Hepatic stellate cell (primary cell): Measurements from ENCODE around the gene SCN4A.
"Not testable (repeated sequence)": the region's sequence is repeated elsewhere in the genome, so short reads cannot be mapped to it uniquely, and the experiment has no call there.

Experiments
- DNase-seq: peaks from one replicate; pipeline ENCODE4 v3.0.0; 2011; ENCODE audit warnings: low spot score

The SCN4A gene

GRCh38 chr17:63916566-63917185 lies 56.0 kb downstream of the SCN4A start:
- no peak for DNase-seq

DNA sequence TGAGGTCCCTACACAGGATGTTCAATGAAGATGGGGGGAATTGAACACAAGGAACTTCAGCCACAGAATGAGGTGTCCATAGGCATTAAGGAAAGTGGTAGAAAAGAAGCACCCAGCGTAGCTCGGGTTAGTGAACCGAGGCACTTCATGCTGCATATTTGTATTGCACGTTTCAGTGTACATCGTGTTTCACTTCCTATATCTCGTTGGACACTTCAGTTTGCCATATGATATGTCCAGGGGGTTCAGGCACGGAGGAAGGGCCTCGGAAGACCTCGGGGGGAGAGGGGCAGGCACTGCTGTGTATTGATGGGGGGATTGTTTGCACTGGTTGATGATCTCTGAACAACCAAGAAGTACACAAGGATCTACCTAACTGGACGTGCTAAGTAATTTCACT lies 57.0 kb downstream of the SCN4A start:
- not testable (repeated sequence) for DNase-seq

GRCh38 chr17:63914471-63914870 lies 58.2 kb downstream of the SCN4A start:
- no peak for DNase-seq

DNA sequence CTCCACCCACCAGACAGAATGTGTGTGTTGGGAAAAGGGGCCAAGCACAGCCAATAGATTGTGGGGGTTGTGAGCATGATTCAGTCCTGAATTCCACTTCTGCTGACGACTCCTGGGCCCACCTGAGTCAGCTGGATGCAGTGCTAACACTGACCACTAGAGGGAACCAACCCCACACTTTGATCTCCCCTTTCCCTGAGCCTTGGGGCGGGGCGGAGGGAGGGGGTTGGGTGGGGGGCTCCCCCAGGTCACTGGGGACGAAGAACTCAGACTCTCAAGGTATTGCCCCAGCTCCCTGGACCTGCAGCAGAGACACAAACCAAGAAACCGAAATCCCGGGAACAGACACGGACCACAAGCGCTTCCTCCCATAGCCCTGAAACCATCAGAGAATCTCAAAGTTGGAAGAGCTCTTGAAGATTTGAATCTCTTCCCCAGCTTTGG lies 61.0 kb downstream of the SCN4A start:
- DNase-seq: no peak

DNA sequence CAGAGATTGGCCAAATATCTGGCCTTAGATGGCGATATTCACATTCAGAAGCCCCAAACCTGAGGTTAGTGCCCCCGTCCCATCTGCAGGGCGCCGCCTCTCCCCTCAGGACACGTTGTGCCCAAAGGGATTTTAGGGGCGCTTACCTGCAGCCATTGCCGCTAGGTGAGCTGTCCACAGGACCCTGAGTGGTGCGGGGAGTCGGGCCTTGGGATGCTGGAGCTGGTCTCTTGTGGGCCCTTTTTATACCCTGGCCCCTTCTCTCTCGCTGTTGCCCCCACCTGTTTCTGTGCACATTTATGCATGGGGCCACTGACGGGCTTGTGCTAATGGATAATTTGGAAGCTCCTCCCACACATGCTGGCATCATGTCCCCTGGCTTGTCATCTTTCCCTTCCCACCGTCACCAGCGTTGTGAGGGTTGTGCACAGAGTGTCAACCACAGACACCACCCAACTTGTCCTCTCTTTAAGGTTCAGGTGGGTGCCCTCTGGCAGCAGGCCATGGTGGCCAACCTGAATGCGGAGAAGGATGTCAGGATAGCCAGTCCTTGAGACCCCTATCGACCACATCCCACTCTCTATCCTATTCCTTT lies 61.6 kb downstream of the SCN4A start, which contains the start of gene CSHL1:
Gene CSHL1, minus strand, starts transcription at position 218 of the 595 bp plus-strand sequence. Its CDS starts 62 bp downstream, at position 156.
- DNase-seq: no peak

DNA sequence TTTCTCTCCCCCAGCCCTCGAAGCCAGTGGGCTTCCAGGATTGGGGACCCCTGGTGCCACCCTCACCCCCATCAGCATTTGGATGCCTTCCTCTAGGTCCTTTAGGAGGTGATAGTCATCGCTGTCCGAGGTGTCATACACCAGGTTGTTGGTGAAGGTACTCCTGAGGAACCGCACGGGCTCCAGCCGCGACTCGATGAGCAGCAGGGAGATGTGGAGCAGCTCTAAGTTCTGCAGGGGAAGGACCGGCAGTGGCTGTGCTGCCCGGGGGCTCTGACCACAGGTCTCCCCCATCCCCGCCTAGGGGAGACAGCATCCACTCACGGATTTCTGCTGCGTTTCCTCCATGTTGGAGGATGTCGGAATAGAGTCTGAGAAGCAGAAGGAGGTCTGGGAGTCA lies 62.6 kb downstream of the SCN4A start:
- no peak for DNase-seq

DNA sequence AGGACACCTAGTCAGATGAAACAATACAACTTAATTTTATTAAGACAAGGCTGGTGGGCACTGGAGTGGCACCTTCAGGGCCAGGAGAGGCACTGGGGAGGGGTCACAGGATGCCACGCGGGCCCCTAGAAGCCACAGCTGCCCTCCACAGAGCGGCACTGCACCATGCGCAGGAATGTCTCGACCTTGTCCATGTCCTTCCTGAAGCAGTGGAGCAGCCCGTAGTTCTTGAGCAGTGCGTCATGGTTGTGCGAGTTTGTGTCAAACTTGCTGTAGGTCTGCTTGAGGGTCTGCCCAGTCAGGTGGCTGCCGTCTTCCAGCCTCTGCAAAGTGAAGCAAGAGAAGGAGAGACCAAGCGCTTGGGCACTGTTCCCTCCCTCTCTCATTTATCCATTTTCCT lies 63.1 kb downstream of the SCN4A start:
- DNase-seq: not testable (repeated sequence)

DNA sequence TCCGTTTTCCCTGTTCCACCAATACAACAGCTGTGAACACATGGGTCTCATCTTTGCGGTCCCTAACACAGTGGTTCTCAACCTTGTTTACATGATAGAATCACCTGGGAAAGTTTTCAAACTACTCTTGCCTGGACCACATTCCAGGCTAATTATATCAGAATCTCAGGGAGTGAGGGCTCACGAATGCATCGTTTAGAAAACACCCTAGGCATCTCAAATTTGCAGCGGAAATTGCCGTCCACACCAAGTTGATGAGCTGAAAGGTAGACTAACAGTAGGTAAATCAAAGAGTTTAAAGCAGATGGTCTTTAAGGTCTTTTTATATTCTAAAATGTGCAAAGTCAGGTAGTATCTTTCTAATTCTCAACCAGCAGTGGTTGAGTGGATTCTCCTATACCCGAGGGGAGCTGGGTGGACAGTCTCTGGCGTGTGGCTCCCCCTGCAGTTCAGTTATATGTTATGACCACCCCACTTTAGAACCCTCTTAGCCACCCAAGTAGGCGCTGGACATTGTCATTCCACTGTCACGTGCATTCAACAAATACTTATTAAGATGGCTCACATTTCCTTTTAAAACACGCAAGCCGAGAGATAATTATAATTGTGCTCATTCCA lies 65.4 kb downstream of the SCN4A start:
- DNase-seq: not testable (repeated sequence)

GRCh38 chr17:63904796-63905195 lies 67.9 kb downstream of the SCN4A start:
- not testable (repeated sequence) for DNase-seq

DNA sequence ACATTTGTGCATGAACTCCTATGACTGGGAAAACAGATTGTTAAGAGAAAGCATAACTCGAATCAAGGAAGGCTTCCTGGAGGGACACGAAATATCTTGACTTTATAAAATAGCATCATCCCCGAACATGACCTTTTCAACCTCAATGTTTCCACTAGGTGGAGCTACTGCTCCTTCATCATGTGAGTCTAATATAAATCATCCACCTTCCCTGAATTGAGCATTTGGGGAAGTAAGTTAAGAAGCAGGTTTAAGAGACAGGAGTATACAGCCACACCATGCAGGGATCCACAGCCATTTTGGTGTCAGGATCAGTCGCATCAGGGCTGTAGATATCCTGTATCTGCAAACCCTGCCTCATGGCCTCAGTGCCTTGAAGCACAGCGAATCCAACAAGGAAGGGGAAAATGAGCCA lies 68.9 kb downstream of the SCN4A start:
- not testable (repeated sequence) for DNase-seq

DNA sequence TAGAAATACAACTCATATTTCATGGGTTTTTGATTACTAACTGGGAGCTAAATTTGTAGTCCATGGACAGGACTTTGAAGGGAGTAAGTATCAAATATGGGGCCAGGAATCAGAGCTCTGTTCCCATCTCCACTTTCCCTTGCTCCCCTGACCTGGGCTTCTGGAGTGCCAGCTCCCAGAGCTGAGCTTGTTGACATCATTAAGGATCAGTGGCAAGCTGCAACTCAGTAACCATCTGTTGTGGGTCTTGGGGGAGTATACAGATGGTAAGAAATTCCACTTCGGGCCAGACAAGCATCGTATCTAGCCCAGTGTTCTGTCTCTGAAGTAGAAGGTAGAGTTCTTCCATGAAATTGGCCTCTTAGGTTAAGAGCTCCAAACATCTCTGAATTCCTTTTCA lies 70.7 kb downstream of the SCN4A start:
- not testable (repeated sequence) for DNase-seq

DNA sequence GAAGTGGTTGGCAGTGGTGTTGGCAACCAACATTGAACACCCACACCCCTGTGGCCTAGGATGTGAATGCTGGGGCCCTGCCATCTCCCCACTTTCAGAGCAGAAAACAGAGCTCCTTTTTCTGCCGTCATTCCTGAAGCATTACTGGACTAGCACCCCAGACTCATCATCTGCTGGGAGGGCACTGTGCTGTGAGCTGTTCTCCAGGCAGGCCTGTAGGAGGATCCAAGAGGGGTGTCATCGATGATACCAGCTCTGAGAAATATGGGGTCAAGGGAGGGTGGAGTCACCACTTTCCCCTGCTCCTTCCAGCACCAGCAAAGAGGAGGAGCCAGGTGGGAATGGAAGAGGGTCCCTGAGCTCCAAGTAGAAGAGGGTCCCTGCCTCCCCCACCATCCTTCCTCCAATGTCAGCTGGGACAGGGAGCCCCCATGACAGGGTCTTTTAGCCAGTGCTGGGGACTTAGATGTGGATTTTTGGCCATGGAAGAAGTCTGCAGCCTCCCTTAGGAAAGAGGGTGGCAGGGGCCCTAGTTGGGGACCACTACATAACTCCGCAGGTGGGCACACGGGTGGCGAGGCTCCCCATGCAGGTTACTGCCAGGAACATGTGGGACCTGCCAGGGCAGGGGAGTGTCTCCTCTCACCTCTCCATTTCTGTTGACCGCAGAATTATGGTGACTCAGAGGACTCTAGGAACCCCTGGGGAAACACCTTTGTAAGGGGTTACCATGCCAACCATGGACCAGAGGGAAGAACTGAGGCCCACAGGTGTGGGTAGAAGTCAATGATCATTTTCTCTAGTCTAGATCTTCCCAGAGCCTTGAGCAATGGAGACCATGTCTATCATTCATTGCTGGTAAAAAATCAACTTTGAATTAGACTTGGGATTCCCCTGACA lies 73.6 kb downstream of the SCN4A start:
- not testable (repeated sequence) for DNase-seq

- not testable (repeated sequence) for DNase-seq
These were observed 76.0 kb downstream of the SCN4A start, which contains the start of gene CSH1 for GRCh38 chr17:63896524-63897354. TSS of gene CSH1 (minus strand) at chr17:63896574. CDS start at chr17:63896511, 63 bp downstream.

GRCh38 chr17:63894821-63895220 lies 77.9 kb downstream of the SCN4A start:
- not testable (repeated sequence) for DNase-seq

DNA sequence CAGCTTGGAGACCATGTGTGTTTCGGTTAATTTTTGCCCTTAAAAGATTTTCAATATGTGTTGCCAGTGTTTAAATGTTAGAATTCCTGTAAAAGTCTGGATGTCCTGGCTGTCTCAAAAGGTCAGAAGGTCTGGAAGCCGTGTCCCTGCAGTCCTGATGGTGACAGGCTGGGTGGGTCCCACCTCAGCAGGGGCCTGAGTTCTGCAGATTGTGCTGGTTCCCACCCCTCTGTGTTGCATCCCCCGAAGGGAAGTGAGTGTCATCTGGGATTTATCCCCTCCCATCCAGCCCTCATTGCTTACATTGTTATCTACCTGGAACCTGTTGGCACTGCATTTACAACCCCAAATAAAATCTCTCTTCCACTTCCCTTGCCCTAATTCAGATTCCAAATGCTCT lies 78.7 kb downstream of the SCN4A start:
- not testable (repeated sequence) for DNase-seq

GRCh38 chr17:63892316-63893037 lies 80.2 kb downstream of the SCN4A start:
- not testable (repeated sequence) for DNase-seq

DNA sequence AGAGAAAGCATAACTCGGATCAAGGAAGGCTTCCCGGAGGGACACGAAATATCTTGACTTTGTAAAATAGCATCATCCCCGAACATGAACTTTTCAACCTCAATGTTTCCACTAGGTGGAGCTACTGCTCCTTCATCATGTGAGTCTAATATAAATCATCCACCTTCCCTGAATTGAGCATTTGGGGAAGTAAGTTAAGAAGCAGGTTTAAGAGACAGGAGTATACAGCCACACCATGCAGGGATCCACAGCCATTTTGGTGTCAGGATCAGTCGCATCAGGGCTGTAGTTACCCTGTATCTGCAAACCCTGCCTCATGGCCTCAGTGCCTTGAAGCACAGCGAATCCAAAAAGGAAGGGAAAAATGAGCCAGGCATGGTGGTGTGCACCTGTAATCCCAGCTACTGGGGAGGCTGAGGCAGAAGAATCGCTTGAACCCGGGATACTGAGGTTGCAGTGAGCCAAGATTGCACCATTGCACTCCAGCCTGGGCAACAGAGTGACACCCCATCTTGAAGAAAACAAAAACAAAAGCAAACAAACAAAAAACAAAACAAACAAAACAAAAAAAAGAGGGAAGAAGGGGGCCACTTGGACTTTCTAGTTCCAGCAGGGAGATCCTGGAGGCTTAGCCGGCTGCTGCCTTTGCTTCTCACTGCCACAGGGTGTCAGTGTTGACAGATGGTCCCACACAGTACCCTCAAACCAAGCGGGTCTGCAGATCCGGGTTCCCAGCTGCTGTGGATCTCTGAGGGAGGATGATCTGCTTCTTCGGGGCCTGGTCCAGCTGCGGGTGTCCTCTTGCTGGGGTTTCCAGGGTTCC lies 83.5 kb downstream of the SCN4A start:
- not testable (repeated sequence) for DNase-seq
